ENCODE measurements around the gene OLFML2B. TPM values are rescaled to one million over a fixed set of nuclear protein-coding genes. Genes with fewer than 3 reads are reported as not detected.
"Not testable (repeated sequence)": the region's sequence is repeated elsewhere in the genome, so short reads cannot be mapped to it uniquely, and the experiment has no call there.

Gene OLFML2B
- total RNA-seq, 1 donor from 2014 or later = 3.4 TPM

GRCh38 chr1:162069334-162070093 is 45.8 kb upstream of the OLFML2B start, which contains the start of gene NOS1AP:
Gene NOS1AP (plus strand): TSS chr1:162069691. CDS start chr1:162070178, 487 bp downstream.
- H3K27me3 ChIP-seq (ENCODE audit: low read depth) = peaks cover 65% of the 10 kb centered on the region
- peak; percentile 80 for DNase-seq
- no peaks in the 10 kb centered on the region for H3K9me3 ChIP-seq (replicated peaks)
- peak within 1 kb of the TSS; percentile 86 for H3K27ac ChIP-seq (replicated peaks)
- intact Hi-C loops (cut with micrococcal nuclease) = no loop called here
- H3K4me3 ChIP-seq = peak within 1 kb of the TSS; percentile 82
- no peak for TF ChIP-seq CTCF (IDR thresholded peaks at IDR 0.05; ENCODE audit: borderline replicate concordance)
- no peaks in the 10 kb centered on the region for H3K36me3 ChIP-seq
- peaks cover 52% of the 10 kb centered on the region for H3K4me1 ChIP-seq

GRCh38 chr1:162068301-162068700 is 44.6 kb upstream of the OLFML2B start:
- intact Hi-C loops (cut with micrococcal nuclease) = no loop called here
- Histone ChIP-seq H3K36me3 (no peaks in the 10 kb centered on the region), H3K9me3 (replicated peaks) (no peaks in the 10 kb centered on the region), H3K4me1 (peaks cover 64% of the 10 kb centered on the region), H3K4me3 (no peak overlapping the region), H3K27ac (replicated peaks) (no peak overlapping the region), H3K27me3 (ENCODE audit: low read depth) (peaks cover 71% of the 10 kb centered on the region)
- TF ChIP-seq CTCF (IDR thresholded peaks at IDR 0.05; ENCODE audit: borderline replicate concordance) = no peak
- no peak for DNase-seq

DNA sequence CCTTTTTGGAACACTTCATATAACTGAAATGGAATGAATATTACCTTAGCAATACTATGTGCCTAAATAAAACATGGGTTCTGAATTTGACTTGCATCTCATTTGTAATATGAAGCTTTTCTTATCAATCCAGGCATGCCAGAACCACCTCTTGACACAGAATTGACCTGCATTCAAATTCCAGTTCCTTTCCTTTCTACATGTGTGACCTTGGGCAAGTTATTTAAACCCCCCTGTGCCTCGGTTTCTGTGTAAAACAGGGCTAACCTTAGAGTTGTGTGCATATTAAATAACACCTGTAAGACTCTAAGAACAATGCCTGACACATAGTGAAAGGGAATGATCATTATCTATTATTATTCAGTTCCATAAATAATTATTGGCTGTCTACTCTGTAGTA is 43.8 kb upstream of the OLFML2B start:
- intact Hi-C loops (cut with micrococcal nuclease) = no loop called here

DNA sequence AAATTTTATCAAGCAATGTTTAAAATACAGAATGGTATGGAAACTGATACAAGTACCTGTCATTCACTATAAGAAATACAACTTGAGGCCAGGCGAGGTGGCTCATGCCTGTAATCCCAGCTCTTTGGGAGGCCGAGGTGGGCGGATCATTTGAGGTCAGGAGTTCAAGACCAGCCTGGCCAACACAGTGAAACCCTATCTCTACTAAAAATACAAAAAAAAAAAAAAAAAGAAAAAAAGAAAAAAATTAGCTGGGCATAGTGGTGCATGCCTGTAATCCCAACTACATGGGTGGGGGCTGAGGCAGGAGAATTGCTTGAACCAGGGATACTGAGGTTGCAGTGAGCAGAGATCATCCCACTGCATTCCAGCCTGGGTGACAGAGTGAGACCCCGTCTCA is 43.2 kb upstream of the OLFML2B start:
- H3K4me3 ChIP-seq; H3K36me3 ChIP-seq; H3K9me3 ChIP-seq (replicated peaks); DNase-seq; H3K27ac ChIP-seq (replicated peaks); intact Hi-C loops (cut with micrococcal nuclease): not testable (repeated sequence)
- H3K27me3 ChIP-seq (ENCODE audit: low read depth) = peaks cover 74% of the 10 kb centered on the region
- H3K4me1 ChIP-seq = peaks cover 66% of the 10 kb centered on the region

More for the DNA sequence above, 43.8 kb upstream of the OLFML2B start:
- no peak for DNase-seq
- H3K4me1 ChIP-seq = peaks cover 67% of the 10 kb centered on the region
- peaks cover 72% of the 10 kb centered on the region for H3K27me3 ChIP-seq (ENCODE audit: low read depth)
- H3K36me3 ChIP-seq = no peaks in the 10 kb centered on the region
- TF ChIP-seq CTCF (IDR thresholded peaks at IDR 0.05; ENCODE audit: borderline replicate concordance) = no peak
- H3K27ac ChIP-seq (replicated peaks) = no peak overlapping the region
- no peaks in the 10 kb centered on the region for H3K9me3 ChIP-seq (replicated peaks)
- no peak overlapping the region for H3K4me3 ChIP-seq

GRCh38 chr1:162065016-162065415 is 41.3 kb upstream of the OLFML2B start:
- no peak for TF ChIP-seq CTCF (IDR thresholded peaks at IDR 0.05; ENCODE audit: borderline replicate concordance)
- H3K27me3 ChIP-seq (ENCODE audit: low read depth) = peaks cover 61% of the 10 kb centered on the region
- no peak overlapping the region for H3K4me3 ChIP-seq
- no peak overlapping the region for H3K27ac ChIP-seq (replicated peaks)
- peaks cover 50% of the 10 kb centered on the region for H3K4me1 ChIP-seq
- intact Hi-C loops (cut with micrococcal nuclease) = no loop called here
- no peaks in the 10 kb centered on the region for H3K36me3 ChIP-seq
- no peak for DNase-seq
- no peaks in the 10 kb centered on the region for H3K9me3 ChIP-seq (replicated peaks)

DNA sequence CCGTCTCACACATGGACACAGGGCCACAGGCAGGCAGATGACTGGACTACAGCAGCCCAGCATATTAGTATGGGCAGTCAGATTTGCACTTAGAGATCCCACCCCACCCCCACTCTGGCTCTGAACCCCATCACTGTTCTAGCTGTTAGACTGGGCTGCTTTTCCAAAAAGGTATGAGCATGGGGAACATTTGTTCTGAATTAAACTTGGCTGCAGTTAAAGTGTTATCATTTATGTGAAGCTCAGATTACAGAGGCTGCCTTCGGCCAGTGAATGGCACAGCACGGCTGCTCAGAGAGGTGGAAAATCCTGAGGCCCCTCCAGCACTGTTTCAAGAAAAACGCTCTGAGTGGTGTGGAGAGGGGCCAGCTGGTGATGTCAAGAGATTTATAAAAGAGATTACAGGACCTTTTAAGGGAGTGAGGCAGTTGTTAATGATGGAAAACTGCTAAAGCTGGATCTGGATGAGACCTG is 38.9 kb upstream of the OLFML2B start:
- Histone ChIP-seq H3K27me3 (ENCODE audit: low read depth) (peaks cover 43% of the 10 kb centered on the region), H3K9me3 (replicated peaks) (no peaks in the 10 kb centered on the region), H3K4me3 (no peak overlapping the region), H3K27ac (replicated peaks) (peak overlapping the region; percentile 71), H3K36me3 (no peaks in the 10 kb centered on the region), H3K4me1 (peaks cover 32% of the 10 kb centered on the region)
- peak; percentile 41 for DNase-seq
- intact Hi-C loops (cut with micrococcal nuclease) = no loop called here
- no peak for TF ChIP-seq CTCF (IDR thresholded peaks at IDR 0.05; ENCODE audit: borderline replicate concordance)
